GM21825 (cell line): Measurements from ENCODE around the gene BACH2.
"Not testable (repeated sequence)": the region's sequence is repeated elsewhere in the genome, so short reads cannot be mapped to it uniquely, and the experiment has no call there.

Experiments
- ATAC-seq: cut with Tn5 transposase; IDR thresholded peaks from one replicate; pipeline ENCODE4 v1.9.1; 2021; ENCODE audit warnings: mild to moderate bottlenecking, moderate library complexity; ENCODE audit not compliant: unreplicated experiment

BACH2 gene

DNA sequence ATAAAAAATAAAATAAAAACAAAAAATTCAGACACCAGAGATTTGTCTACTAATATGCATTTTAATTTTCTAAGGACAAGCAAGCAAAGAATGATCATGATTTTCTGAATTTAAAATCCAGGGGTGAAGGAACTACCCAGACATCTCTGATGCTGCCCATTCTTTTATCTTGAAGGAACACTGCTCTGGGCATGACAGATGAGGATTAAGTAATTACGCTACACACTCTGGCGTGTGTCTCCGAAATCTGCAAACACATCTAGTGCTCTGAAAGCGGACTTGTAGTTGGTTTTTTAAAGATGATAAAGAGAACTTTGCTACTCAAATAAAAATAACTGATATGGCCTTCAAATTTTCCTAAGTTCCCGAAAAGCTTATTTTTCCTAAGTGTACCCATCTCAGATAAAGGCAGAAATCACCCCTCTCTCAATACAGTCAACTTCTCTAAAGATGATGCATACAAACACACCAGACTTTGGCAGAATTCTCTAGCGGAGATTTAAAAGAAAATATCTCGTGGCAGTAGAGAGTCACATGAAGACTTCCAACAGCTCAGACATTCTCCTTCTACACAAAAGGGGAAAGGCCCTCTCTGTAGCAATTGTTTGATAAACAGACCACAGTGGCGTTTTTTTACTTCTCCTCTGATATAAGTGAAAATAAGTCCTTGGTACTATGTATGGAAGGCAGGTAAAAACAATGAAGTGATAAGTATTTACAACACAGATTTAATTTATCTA lies 133.8 kb downstream of the BACH2 start:
- no peak for ATAC-seq

DNA sequence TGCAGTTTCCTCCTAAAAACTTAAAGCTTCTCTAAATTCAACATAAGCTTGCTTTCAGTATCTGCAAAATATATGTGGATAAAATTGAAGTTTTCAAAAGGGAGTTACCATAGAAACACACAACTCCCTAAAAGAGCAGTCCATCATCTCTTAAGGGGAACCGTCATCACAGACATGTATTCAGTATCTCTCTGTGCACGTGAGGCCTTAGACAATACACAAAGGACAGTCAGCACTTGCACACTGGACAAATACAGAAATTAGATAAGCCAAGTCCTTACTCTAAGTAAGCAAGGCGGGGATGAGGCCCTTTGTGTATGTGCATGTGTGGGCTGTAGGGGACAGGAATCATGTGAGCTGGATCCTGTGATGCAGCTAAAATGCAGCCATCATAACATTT lies 136.6 kb downstream of the BACH2 start:
- no peak for ATAC-seq

DNA sequence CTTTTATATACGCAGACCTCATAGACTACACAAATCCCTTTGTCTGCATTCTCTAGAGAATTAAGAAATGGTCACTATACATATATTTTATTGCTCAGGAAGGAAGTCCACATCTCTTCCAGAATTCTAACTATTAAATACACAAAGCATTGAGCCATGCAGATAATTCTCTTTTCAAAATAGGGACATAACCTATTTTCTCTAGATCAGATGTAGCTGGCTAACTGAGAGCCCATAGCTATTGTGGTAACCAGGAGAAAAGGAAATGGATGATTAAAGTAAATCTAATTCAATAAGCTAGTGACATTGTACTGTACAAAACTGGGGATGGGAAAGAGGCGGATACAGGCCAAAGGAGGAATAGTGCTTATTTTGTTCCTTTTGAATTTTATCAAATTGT lies 137.2 kb downstream of the BACH2 start:
- ATAC-seq, result no peak

DNA sequence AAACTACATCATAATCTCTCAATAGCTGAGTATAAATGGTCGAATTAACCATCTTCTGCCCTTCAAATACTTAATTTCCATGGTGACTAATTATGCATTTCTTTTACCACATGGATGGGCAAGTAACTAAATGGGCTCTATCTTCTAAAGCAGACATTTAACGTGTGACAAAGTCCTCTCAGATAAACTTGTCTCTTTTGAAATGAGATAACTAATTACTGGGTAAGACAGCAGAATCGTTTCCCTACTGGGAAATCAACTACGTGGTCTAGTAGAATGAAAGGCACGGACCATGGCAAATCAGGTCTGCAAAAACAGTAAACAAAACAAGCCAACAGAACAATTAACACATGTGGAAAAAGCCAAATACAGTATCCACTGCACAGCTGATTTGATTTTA lies 137.7 kb downstream of the BACH2 start:
- no peak for ATAC-seq

DNA sequence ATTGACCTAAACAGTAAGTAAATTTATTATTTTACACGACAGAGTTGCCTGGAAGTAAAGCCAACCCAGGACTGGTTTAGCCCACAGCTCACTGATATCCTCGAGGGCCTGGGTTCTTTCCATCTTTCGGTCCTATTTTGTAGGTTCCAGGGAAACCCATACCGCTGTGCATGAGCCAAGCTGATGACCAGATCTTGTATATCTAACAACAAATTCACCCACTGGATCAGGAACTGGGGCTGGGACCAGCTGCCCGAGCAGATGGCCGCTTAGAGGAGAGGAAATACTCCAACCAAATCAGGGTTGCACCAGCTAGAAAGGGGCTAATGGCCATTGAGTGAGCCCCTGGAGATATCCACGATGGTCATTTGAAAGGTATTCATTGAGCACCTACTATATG lies 139.2 kb downstream of the BACH2 start:
- no peak for ATAC-seq

DNA sequence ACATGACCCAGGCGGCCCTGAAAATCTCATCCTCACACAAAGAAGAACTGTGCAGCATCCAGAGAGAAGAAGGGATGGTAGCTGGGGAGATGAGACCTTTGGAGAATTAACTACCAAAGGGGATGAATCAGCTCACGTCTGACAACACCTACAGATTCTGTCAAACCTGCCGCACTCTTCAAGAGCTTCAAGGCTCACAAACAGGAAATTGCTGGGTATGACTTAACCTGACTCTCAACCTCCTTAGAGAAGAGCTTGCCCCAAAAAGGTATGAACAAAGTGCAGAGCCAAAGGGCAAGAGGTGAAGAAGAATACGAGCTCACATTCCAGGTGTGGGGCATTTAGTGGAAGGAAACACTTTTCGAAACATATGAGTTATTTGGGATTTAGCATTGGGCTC lies 139.8 kb downstream of the BACH2 start:
- ATAC-seq, result no peak

DNA sequence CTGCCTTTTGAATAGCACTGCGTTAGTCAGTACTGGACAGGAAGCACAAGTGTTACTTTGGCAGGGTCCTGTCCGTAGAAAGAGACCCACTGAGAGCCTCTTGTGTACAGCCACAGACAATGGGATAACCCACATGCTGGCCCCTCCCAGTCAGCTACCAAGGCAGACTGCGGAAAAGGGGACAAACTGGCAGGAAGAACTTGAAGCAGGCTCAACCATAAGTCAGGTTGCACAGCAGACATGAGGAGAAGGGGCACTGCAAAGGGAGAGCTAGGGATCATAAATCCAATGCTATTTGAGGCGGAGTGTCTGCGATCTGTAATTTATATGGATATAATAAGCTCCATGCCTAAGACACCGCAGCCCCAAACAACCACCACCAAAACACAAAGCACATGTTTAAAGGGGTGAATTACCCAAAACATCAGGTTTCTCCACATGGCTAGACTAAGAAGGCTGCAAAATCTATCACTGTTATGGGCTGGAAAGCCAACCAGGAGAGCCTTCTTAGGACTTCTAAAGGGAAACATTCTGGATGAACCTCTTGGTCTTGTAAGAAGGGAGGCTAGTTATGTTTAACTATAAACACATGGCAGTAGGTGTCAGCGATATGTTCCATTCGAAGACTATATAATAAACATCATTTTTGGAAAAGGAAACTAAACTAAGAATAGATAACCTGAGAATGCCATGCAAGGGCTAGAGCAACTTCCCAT lies 141.7 kb downstream of the BACH2 start:
- no peak for ATAC-seq

DNA sequence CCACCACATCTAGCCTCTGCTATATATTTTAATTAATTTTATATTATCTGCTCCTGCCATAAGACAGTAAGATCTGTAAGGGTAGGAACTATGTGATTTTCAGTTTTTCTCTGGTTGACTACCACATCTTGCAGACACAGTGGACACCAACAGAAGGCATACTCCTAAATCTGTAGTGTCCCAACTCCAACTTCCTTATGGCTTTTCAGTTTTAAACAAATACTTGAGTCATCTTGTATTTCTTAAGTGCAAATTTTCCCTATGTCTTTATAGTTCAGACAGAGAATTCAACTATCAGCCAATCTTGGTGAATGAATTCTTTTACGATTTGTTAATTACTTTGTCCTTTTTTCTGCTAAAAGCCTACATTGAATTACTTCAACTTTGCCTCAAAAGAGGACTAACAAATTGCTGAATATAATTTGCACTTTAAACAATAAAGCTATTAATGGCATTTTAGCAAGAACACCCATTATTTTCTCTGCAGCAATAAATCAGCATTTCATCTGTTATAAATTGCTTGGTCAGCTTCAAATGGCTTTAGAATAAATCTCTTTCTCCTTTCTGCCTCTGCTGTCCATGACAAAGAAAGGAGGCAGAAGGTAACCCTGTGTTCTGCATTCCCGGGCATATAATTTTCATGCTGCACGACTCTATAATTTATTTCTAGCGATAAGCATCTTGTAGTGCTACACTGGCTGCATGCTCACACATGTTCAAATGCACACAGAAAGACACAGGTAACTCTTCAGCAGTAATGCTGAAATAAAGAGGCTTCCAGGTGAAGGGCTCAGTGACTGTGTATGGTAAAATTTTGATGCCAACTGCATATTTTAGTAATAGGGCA lies 144.8 kb downstream of the BACH2 start:
- no peak for ATAC-seq

DNA sequence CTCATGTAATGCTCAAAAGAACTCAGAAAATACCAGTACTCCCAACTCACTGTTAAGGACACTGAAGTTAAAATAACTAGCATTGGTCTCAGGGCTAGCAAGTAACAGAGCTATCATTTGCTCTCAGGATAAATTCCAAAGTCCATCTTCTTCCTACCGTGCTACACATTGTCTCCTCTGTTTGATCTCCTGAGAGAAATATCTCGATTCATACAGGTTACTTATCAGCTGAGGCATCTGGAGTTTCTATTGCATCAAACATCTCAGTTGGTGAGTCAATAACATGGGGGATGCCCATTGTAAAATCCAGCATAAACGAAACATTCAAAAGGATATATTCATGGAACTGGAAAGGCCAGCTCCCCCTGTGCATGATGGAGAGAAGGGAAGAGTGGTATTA lies 147.4 kb downstream of the BACH2 start:
- ATAC-seq, result no peak

DNA sequence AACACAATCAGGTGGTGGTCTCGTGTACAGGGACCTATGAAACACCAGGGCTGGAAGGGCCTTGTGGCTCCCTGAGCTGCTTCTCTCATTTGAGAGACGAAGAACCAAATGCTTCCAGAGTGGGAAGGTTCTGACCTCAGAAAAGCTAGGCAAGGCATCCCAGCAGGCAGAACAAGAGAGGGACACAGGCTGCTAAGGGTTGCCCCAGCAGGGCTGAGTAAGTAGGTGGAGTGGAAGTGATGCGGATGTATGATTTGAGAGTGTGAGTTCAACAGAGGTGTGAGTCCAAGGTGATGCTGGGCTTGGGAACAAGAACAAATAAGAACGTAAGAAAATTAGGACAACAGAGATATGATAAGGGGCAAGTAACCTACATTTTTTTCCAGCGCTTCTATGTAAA lies 147.8 kb downstream of the BACH2 start:
- no peak for ATAC-seq

DNA sequence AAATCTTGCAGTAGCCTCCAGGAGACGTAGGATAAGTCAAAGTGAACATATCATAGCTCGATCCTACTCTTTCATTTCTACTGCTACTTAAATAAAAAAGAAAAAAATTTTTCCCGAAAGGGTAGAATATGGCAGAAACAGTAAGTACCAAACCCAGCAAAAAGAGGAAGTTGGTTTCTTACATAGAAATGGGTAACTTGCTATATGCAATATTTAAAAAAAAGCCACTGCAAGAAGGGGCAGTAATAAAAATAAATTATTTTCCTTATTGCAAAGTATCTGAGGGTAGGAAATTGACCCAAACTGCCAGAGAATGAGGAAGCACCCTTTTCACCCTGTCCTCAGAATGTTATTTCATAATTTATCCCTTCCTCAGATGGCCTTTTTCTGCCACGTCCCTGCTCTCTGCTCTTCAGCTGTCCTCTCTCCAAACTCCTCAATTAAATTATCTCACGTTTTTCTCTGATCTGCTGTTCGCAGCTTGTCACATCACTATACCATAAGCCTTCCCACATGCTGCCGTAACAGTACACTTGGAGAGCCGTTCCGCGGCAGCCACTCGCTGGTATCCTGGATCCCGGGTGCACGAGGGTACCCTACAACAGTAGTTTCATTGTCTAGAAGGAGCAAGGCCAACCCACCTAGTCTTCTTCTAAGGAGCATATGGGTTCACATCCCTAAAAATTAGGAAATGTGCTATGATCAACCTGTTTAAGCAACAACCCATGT lies 149.6 kb downstream of the BACH2 start:
- ATAC-seq, result no peak

DNA sequence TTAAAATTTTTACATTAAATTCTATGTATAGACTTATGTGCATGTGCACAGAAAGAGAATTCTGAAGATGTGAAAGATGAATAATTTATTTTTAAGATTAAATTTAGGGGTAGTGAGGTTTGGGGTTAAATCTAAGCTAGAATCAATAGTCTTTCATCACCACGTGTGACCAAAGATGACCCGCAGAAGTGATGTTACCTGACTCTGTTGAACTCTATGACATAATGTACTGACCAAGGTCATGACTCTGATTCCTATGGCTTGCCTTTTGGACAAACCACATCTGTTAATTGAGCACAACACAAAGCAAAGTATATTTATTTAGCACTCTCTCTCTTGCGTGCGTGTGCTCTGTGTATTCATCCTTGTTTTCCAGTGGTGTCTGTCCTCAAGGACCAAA lies 150.6 kb downstream of the BACH2 start:
- no peak for ATAC-seq

DNA sequence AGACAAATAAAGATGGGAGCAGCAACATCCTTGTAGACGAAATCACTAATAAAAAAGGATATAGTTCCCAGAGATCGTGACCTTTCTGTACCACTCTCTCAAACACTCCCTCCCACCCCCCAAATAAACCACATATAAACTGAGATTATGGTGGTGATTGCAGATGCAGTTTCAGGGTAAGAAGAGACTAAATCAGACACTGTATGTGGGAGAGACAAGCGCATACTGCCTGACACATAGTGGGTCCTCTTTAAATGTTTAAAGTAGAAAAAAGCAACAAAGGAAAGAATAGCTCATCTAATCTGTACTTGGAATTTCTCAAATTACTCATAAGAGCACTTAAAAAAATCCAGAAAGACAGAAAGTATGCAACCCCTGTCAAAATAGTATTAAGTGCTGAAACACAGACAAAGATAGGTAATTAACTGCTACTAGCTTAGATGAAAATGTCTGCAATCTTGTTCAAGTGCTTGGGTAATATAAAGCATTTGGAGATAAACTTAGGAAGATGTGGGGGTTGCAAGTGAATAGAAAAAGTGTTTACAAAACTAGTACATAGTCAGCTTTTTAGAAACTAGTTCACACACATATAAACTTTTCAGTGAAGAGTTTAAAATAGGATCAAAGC lies 151.6 kb downstream of the BACH2 start:
- ATAC-seq, result no peak

DNA sequence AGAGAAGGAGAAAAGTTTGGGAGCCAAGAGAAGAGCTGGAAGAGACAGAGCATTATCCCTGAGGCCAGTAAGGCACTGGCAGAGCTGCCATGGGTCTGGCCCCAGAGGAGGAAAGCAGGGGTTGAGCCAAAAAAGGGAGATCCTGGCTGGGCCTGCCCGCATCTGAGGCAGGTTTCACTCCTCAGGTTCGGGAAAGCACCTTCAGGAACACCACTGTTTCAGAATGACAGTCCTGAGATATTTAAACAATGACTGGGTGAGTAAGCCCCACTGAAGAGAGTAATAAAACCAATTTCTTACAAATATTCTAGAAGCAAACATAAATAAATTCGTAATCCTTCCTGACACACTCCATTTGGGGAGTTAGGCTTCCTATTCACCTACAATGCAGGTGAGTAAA lies 152.2 kb downstream of the BACH2 start:
- ATAC-seq, result peak; percentile 54

DNA sequence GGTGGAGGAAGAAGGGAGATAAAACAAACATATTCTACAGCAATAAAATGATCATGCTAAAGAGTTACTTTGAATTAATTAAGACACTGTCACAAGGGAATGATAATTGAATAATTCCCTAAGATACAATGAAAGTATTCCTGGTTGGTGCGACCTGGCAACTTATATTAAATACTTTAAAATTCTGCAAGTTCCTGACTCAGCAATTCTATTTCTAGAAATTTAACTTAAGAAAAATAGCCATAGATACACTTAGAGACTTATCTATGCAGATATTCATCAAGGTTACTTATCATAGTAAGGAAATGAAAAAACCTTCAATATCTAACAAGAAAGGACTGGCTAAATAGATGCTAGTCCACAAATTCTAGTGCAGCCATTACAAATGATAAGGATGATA lies 156.0 kb downstream of the BACH2 start:
- ATAC-seq, result no peak

DNA sequence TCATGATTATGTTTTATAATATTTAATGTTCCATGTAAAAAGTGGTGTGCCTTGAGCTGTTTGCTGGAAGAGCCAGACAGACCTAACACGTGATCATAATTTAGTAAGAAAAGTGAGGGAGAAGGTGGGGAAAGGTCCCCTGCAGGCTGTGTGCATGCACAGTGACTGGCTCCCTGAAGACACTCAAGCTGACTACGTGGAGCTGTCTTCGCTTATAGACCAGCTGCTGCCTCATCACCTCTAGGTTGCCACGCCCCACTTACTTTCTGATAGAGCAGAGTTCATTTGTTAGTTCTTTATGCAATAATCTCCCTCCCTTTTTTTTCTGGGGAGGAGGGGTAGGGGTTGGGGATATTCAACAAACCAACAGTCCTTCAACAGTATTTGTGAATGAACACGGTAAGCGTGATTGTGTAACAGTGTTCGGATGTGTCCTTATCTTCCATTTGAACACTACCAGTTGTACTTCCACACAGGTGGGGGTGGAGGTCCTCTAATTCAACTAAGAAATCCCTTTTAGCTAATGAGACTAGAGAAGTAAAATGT lies 157.3 kb downstream of the BACH2 start:
- ATAC-seq, result no peak

DNA sequence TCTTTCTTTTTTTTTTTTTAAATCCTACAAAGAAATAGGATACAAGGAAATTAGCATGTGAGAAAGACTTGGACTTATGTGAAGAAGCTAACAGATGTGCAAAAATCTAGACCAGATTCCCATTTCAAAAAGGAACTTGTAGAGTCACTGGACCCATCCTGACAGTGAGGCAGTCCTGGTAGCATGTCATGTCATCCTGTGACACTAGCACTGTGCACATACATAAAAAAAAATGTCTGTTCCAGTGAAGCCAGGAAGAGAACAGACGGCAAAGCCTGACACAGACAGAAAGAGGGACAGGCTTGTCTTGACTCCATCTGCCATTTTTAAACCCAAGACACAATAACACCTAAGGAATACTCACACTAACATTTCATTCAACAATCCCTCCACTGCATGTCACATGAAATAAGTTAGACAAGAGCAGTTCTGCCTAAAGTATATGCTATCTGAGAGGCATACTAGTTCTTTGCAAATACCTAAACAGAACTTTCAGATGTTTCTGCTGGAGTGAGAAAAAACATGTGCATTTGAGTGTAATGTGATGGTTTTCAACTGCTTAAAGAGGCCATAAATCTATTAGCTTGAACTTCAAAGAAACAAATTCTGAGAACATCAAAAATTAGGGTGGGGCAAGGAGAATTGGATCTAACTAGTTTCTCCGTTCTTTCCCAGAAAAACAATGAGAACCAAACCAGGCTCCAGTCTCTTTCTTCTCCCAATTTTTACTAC lies 159.6 kb downstream of the BACH2 start:
- no peak for ATAC-seq

DNA sequence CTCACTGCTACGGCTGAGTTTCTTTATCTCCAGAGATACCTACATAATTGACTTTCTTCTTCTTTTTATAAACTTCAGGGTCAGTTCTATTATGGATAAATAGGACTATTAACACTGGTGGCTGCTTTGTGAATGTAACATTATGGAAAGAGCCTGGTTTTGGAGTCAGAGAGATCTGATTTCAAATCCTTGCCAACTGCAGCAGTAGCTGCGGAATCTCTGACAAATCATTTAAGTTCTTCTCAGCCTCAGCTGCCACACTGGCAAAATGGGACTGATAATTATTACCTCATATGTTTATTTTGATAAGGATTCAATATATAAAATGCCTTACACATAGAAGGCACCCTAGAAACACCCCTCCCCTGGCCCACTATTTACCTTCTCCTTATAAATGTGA lies 160.5 kb downstream of the BACH2 start:
- ATAC-seq, result no peak

DNA sequence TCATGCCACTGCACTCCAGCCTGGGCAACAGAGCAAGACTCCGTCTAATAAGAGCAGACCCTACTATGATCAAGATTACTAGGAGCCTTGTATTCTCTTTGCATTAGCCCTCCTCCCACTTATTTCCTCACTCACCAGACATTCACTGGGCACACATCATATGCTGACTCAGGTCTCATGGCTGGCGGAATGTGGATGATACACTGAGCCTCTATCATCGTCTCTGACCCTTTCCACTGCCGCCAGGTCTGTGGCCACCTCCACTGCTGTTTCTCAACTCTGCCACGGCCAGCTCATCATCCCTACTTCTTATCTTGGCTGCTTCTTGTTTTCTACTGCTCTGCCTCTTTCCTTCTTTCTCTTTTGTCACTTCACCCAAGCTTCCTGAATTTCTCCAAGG lies 161.0 kb downstream of the BACH2 start:
- no peak for ATAC-seq

DNA sequence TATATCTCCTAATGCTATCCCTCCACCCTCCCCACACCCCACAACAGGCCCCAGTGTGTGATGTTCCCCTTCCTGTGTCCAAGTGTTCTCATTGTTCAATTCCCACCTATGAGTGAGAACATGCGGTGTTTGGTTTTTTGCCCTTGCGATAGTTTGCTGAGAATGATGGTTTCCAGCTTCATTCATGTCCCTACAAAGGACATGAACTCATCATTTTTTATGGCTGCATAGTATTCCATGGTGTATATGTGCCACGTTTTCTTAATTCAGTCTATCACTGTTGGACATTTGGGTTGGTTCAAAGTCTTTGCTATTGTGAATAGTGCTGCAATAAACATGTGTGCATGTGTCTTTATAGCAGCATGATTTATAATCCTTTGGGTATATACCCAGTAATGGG lies 163.0 kb downstream of the BACH2 start:
- not testable (repeated sequence) for ATAC-seq
